Measurements from ENCODE around the gene BIN1. TPM values are rescaled to one million over a fixed set of nuclear protein-coding genes. Genes with fewer than 3 reads are reported as not detected.

Gene BIN1, protein sequence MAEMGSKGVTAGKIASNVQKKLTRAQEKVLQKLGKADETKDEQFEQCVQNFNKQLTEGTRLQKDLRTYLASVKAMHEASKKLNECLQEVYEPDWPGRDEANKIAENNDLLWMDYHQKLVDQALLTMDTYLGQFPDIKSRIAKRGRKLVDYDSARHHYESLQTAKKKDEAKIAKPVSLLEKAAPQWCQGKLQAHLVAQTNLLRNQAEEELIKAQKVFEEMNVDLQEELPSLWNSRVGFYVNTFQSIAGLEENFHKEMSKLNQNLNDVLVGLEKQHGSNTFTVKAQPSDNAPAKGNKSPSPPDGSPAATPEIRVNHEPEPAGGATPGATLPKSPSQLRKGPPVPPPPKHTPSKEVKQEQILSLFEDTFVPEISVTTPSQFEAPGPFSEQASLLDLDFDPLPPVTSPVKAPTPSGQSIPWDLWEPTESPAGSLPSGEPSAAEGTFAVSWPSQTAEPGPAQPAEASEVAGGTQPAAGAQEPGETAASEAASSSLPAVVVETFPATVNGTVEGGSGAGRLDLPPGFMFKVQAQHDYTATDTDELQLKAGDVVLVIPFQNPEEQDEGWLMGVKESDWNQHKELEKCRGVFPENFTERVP
- 84.2 TPM for polyA plus RNA-seq (2013, experiment 1 of 2)
- polyA plus RNA-seq (2013, experiment 2 of 2): 78.8 TPM

DNA sequence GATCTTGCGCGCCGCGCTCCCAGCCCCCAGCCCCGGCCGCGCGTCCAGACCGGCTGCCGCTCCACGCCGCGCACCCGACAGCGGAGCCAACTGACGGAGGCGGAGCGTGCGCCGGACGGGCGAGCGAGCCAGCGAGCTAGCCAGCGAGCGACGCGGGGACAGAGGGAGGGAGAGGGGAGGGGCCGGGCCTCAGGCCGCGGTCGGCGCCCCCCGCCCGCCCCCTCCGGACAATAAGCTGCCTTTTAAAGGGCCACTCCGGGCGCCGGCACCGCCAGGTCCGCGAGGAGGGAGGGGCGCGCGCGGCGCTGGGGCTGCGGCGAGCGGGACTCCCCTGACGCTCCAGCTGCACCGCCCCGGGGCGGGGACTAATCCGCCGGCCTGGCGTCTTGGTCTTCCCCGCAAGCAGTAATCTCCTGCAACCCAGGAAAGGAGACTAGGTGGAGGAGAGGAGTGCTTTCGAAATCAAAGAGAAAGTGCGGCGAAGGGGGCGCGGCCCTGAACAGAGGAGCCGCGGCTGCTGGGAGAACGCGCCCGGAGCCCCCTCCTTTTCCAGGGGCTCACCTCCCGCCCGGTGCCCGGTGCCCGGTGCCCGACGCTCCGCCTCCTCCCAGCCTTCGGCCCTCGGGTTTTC lies at the start of gene BIN1:
Gene BIN1 (minus strand): TSS at position 164 of the 631 bp plus-strand sequence. CDS start 211 bp downstream, outside the sequence.
- H3K27ac ChIP-seq (ENCODE audit: low read depth, low read length, severe bottlenecking): peak within 1 kb of the TSS; percentile 87
- WGBS, 2 experiments (ENCODE audit: insufficient coverage in 2 of 2): 1% methylated on average over 62 of the region's 77 CpGs

DNA sequence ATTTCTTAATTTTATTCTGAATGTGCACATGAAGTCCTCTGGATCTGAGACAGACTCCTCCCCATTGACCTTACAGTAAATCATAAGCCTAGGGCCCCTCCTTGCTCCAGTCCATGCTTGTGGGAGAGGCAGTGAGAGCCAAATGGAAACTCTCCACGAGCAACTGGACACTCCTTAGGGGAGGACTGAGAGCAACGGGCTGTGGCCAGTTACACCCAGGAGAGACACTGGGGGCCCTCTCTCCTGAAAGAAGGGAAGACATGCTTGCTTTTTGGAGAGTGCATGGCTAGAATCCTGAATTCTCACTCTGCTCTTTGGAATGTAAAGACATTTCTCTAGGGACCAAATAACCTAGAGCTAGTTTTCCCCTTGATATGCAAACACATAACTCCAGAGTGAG lies 49.0 kb upstream of the BIN1 start:
- H3K36me3 ChIP-seq (ENCODE audit: control insufficient read depth, insufficient read depth, low read length): no peaks in the 10 kb centered on the region
- no peak overlapping the region for H3K27ac ChIP-seq (ENCODE audit: low read depth, low read length, severe bottlenecking)
- no peak overlapping the region for H3K4me3 ChIP-seq (ENCODE audit: extremely low read depth, insufficient read depth, low read length, poor library complexity, severe bottlenecking)
- H3K4me1 ChIP-seq (ENCODE audit: control insufficient read depth, insufficient read depth, low read length, poor library complexity, severe bottlenecking): peaks cover 20% of the 10 kb centered on the region
- peaks cover 14% of the 10 kb centered on the region for H3K9me3 ChIP-seq (ENCODE audit: control insufficient read depth, low read length)
- WGBS, 2 experiments (ENCODE audit: insufficient coverage in 2 of 2): 80 to 100% methylated on average over 2 of the region's 2 CpGs

More for the DNA sequence above, at the start of gene BIN1:
- H3K4me3 ChIP-seq (ENCODE audit: extremely low read depth, insufficient read depth, low read length, poor library complexity, severe bottlenecking): peak within 1 kb of the TSS; percentile 93
- H3K36me3 ChIP-seq (ENCODE audit: control insufficient read depth, insufficient read depth, low read length): no peaks in the 10 kb centered on the region
- H3K4me1 ChIP-seq (ENCODE audit: control insufficient read depth, insufficient read depth, low read length, poor library complexity, severe bottlenecking): peaks cover 27% of the 10 kb centered on the region
- H3K9me3 ChIP-seq (ENCODE audit: control insufficient read depth, low read length): no peaks in the 10 kb centered on the region

DNA sequence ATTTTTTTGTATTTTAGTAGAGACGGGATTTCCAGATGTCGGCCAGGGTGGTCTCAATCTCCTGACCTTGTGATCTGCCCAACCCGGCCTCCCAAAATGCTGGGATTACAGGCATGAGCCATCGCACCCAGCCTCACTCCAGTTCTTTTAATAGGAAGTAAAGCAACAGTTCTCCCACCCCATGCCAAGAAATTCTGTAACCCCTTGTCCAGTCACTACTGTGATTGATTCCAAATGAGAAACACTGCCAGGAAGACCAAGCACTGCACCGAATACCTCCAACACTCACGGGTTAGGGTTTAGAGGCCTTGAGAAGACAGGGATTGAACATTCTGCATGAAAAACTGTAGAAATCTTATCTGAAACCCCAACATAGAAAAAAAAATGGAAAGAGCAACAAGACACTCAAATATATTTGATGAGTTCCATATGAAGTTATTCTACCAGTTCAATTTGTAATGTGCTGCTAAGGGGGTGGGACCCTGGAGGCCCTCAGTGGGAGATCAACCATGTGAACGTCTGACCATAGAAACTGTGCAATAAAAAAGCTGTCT lies 48.2 kb upstream of the BIN1 start:
- Histone ChIP-seq H3K27ac (ENCODE audit: low read depth, low read length, severe bottlenecking) (no peak overlapping the region), H3K4me3 (ENCODE audit: extremely low read depth, insufficient read depth, low read length, poor library complexity, severe bottlenecking) (no peak overlapping the region)
- 90 to 100% methylated on average over 3 to 4 of the region's 7 CpGs for WGBS, 2 experiments (ENCODE audit: insufficient coverage in 2 of 2)

DNA sequence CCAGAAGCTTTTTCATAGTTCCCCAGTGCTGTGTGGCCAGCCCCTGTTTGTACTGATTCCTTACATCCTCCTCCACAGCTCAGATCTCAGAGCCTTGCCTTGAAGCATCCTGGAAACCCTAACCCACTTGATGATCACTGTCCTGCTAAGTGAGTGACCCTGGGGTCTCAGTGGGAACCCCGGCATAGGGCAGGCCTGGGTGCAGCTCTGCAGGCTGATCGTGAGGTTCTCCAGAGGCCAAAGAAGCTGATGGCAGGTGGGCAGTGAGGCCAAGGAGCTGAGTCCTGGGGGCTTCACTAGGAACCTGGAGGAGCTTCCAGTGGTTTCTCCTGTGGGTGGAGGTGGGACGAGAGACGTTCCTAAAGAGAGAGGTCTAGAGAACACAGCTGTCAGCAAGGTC lies 47.4 kb upstream of the BIN1 start:
- Histone ChIP-seq H3K4me3 (ENCODE audit: extremely low read depth, insufficient read depth, low read length, poor library complexity, severe bottlenecking) (no peak overlapping the region), H3K4me1 (ENCODE audit: control insufficient read depth, insufficient read depth, low read length, poor library complexity, severe bottlenecking) (peaks cover 20% of the 10 kb centered on the region), H3K27ac (ENCODE audit: low read depth, low read length, severe bottlenecking) (no peak overlapping the region), H3K36me3 (ENCODE audit: control insufficient read depth, insufficient read depth, low read length) (no peaks in the 10 kb centered on the region), H3K9me3 (ENCODE audit: control insufficient read depth, low read length) (peaks cover 21% of the 10 kb centered on the region)
- WGBS, 2 experiments (ENCODE audit: insufficient coverage in 2 of 2): 95 to 100% methylated on average over 2 to 4 of the region's 4 CpGs

More for the DNA sequence above, 48.2 kb upstream of the BIN1 start:
- H3K4me1 ChIP-seq (ENCODE audit: control insufficient read depth, insufficient read depth, low read length, poor library complexity, severe bottlenecking): peaks cover 20% of the 10 kb centered on the region
- H3K9me3 ChIP-seq (ENCODE audit: control insufficient read depth, low read length): peaks cover 18% of the 10 kb centered on the region
- no peaks in the 10 kb centered on the region for H3K36me3 ChIP-seq (ENCODE audit: control insufficient read depth, insufficient read depth, low read length)

DNA sequence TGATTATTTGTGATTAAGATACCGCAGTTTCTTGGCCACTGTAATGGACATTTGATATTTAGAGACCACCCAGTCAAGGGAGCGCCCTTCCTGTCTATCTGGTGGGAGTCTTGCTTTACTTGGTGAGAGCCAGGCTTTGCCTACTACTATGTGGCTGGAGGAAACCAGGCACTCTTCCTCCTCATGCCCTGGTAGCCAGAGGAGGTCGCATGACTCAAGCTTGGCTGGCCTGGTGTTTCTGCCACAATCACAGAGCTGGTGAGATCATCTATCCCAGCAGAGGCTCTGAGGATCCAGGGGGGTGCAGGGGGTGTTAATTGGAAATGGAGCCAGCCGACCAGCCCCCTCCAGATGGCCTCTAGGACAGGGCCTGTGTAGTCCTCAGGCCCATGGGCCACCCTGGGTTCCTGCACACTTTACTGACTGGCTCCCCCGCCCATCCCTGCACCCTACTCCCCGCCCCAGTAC lies 46.8 kb upstream of the BIN1 start:
- H3K27ac ChIP-seq (ENCODE audit: low read depth, low read length, severe bottlenecking): peak overlapping the region; percentile 44
- peaks cover 21% of the 10 kb centered on the region for H3K9me3 ChIP-seq (ENCODE audit: control insufficient read depth, low read length)
- WGBS, 2 experiments (ENCODE audit: insufficient coverage in 2 of 2): 89 to 93% methylated on average over 4 to 5 of the region's 6 CpGs
- no peak overlapping the region for H3K4me3 ChIP-seq (ENCODE audit: extremely low read depth, insufficient read depth, low read length, poor library complexity, severe bottlenecking)
- H3K4me1 ChIP-seq (ENCODE audit: control insufficient read depth, insufficient read depth, low read length, poor library complexity, severe bottlenecking): peaks cover 20% of the 10 kb centered on the region
- H3K36me3 ChIP-seq (ENCODE audit: control insufficient read depth, insufficient read depth, low read length): no peaks in the 10 kb centered on the region

DNA sequence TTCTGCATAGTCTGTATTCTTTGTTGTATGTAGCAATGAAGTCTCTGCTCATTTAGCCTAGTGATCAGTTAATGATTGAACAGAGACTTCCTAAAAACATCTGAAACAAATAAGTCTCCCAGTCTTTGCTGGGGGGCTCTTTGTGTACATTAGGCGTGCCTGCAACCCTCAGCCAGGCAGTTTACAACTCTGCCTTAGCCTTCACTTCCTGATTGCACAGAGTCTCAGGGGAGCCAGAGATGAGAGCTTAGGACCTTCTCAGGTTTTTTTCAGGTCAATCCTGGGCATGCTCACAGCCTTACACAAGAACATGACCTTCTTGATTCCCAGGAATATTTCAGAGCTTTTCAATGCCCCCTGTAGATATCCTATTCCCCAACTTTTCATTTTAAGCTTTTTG lies 44.0 kb upstream of the BIN1 start:
- H3K27ac ChIP-seq (ENCODE audit: low read depth, low read length, severe bottlenecking): no peak overlapping the region
- peaks cover 15% of the 10 kb centered on the region for H3K9me3 ChIP-seq (ENCODE audit: control insufficient read depth, low read length)
- H3K4me3 ChIP-seq (ENCODE audit: extremely low read depth, insufficient read depth, low read length, poor library complexity, severe bottlenecking): no peak overlapping the region
- WGBS, 2 experiments (ENCODE audit: insufficient coverage in 2 of 2): 86 to 100% methylated on average over 1 of the region's 1 CpG
- no peaks in the 10 kb centered on the region for H3K36me3 ChIP-seq (ENCODE audit: control insufficient read depth, insufficient read depth, low read length)
- H3K4me1 ChIP-seq (ENCODE audit: control insufficient read depth, insufficient read depth, low read length, poor library complexity, severe bottlenecking): peaks cover 17% of the 10 kb centered on the region

DNA sequence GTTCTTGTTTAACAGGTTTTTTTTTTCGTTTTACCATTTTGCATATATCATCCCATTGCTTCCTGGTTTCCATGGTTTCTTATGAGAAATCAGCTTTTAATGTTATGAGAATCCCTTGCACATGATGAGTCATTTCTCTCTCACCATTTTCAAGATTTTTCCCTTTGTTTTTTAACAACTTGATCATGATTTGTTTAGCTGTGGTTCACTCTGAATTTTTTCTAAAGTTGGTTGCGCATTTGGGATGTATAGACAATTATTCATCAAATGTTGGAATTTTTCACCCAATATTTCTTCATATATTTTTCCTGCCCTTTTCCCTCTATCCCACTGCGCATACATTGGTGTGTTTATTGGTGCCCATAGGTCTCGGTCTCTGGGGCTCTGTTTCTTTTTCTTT lies 42.4 kb upstream of the BIN1 start:
- no CpG with 5 or more reads among the region's 4 CpGs for WGBS, 2 experiments (ENCODE audit: insufficient coverage in 2 of 2)
- no peaks in the 10 kb centered on the region for H3K36me3 ChIP-seq (ENCODE audit: control insufficient read depth, insufficient read depth, low read length)
- peaks cover 15% of the 10 kb centered on the region for H3K9me3 ChIP-seq (ENCODE audit: control insufficient read depth, low read length)
- H3K27ac ChIP-seq (ENCODE audit: low read depth, low read length, severe bottlenecking): no peak overlapping the region
- H3K4me3 ChIP-seq (ENCODE audit: extremely low read depth, insufficient read depth, low read length, poor library complexity, severe bottlenecking): no peak overlapping the region
- H3K4me1 ChIP-seq (ENCODE audit: control insufficient read depth, insufficient read depth, low read length, poor library complexity, severe bottlenecking): peaks cover 29% of the 10 kb centered on the region

DNA sequence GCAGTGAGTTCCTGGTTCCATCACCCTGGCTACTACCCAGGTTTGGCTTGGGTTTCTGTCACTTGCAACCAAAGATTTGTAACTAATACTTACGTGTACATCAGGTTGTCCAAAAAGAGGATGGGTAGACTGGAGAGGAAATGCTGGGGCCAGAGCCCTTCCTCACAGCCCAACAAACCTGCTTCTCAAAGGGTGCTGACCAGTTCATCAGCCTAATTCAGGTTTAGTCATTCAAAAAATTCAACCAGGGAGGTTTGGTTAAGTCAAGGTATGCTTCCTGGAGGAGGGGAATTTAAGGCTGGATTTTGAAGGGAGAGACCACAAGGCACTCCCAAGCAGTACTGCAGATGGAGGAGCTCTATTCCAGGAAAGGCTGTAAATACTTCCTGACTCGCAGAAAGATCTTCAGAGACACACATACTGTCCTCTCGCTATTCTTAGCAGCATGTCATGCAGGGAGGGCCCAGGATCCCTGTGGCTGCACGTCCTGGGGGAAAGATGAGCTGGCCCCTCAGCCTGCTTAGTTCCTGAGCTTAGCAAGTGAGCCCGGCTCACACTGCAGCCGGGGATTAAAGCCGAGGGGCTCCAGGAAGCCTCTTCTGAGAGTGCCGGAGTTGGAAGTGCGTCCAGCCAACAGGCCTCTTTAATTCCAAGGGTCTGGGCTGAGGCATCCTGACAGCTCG lies 40.0 kb upstream of the BIN1 start:
- no peak overlapping the region for H3K27ac ChIP-seq (ENCODE audit: low read depth, low read length, severe bottlenecking)
- WGBS, 2 experiments (ENCODE audit: insufficient coverage in 2 of 2): 76 to 78% methylated on average over 9 of the region's 10 CpGs
- H3K9me3 ChIP-seq (ENCODE audit: control insufficient read depth, low read length): peaks cover 15% of the 10 kb centered on the region
- no peak overlapping the region for H3K4me3 ChIP-seq (ENCODE audit: extremely low read depth, insufficient read depth, low read length, poor library complexity, severe bottlenecking)
- H3K4me1 ChIP-seq (ENCODE audit: control insufficient read depth, insufficient read depth, low read length, poor library complexity, severe bottlenecking): peaks cover 25% of the 10 kb centered on the region
- H3K36me3 ChIP-seq (ENCODE audit: control insufficient read depth, insufficient read depth, low read length): no peaks in the 10 kb centered on the region

DNA sequence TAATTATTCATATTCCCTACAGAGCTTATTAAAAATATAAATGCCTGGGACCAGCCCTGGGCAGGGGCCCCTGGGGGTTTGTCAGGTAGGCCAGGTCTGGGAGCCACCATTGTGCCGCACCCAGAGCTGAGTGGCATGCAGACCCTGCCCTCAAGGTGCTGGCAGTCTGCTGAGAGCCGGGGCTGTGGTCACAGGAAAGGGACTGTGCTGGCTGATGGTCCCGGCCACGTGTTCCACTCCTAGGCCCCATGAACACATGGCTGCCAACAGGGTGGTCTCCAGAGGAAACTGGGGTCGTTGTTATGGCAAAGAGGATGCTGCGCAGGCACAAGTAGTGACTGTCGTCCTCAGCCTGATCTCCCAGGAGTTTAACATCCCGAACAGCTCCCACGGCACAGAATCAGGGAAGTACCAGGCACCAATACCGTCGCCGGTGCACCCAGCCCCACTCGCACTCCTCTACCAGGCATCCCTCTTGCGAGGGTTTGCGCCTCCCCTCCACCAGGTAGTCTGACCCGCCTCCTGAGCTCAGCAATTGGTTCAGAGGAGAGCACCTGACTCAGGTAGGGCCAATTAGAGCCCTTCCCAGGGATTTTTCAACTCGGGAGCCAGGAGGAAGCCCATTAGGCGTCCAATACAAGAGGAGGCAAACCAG lies 39.2 kb upstream of the BIN1 start:
- WGBS, 2 experiments (ENCODE audit: insufficient coverage in 2 of 2): 92 to 96% methylated on average over 17 to 18 of the region's 18 CpGs
- no peaks in the 10 kb centered on the region for H3K36me3 ChIP-seq (ENCODE audit: control insufficient read depth, insufficient read depth, low read length)
- H3K4me3 ChIP-seq (ENCODE audit: extremely low read depth, insufficient read depth, low read length, poor library complexity, severe bottlenecking): no peak overlapping the region
- no peak overlapping the region for H3K27ac ChIP-seq (ENCODE audit: low read depth, low read length, severe bottlenecking)
- peaks cover 10% of the 10 kb centered on the region for H3K9me3 ChIP-seq (ENCODE audit: control insufficient read depth, low read length)
- H3K4me1 ChIP-seq (ENCODE audit: control insufficient read depth, insufficient read depth, low read length, poor library complexity, severe bottlenecking): peaks cover 25% of the 10 kb centered on the region
